Measurements from ENCODE around the gene PSMC5. TPM values are rescaled to one million over a fixed set of nuclear protein-coding genes. Genes with fewer than 3 reads are reported as not detected.

The PSMC5 gene
- total RNA-seq, 4 donors from 2014 or later, result 63.2 to 131 (median 77.9) TPM

DNA sequence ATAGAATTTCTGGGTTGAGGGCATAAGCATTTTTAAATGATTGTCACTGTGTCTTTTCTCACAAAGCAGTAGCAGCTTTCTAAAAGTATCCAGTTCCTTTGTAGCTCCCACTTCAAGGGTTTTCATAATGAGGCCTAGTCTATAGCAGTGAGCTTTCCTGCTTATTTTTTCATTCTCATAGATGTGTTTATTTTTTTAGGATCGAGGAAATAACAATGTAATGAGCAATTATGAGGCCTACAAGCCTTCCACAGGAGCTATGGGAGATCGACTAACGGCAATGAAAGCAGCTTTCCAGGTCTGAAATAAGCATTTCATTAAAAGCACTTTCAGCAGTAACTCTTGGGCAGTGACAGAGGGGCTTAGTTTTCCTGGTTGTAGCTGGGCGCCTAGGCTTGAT is 10.6 kb upstream of the PSMC5 start:
- intact Hi-C loops (cut with DNase I; ENCODE audit: low total_unique reads), result no loop called here
- WGBS, 2 donors (ENCODE audit: low coverage in 1 of 2), result 86 to 97% methylated on average over 4 of the region's 4 CpGs
- H3K4me3 ChIP-seq, result no peak overlapping the region

DNA sequence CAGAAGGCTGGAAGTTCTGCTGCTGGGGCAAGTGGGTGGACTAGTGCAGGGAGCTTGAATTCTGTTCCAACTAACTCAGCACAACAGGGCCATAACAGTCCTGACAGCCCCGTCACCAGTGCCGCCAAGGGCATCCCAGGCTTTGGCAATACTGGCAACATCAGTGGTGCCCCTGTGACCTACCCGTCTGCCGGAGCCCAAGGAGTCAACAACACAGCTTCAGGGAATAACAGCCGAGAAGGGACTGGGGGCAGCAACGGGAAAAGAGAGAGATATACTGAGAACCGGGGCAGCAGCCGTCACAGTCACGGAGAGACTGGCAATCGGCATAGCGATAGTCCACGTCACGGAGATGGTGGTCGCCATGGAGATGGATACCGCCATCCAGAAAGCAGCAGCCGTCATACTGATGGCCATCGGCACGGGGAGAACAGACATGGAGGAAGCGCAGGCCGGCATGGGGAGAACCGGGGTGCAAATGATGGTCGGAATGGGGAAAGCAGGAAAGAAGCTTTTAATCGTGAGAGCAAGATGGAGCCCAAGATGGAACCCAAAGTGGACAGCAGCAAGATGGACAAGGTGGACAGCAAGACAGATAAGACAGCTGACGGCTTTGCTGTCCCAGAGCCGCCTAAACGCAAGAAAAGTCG is 9.4 kb upstream of the PSMC5 start:
- Histone ChIP-seq H3K27ac (no peak overlapping the region), H3K4me3 (no peak overlapping the region), H3K36me3 (peaks cover 0 to 87% (median 41%) of the 10 kb centered on the region in 4 donors), H3K9me3 (no peaks in the 10 kb centered on the region), H3K4me1 (no peaks in the 10 kb centered on the region), H3K27me3 (no peaks in the 10 kb centered on the region)
- TF ChIP-seq POLR2A (IDR thresholded peaks at IDR 0.05) (no peak), EP300 (IDR thresholded peaks at IDR 0.05; ENCODE audit: low read depth) (no peak), POLR2AphosphoS5 (IDR thresholded peaks at IDR 0.05) (no peak)
- TF ChIP-seq, protein P1, sequence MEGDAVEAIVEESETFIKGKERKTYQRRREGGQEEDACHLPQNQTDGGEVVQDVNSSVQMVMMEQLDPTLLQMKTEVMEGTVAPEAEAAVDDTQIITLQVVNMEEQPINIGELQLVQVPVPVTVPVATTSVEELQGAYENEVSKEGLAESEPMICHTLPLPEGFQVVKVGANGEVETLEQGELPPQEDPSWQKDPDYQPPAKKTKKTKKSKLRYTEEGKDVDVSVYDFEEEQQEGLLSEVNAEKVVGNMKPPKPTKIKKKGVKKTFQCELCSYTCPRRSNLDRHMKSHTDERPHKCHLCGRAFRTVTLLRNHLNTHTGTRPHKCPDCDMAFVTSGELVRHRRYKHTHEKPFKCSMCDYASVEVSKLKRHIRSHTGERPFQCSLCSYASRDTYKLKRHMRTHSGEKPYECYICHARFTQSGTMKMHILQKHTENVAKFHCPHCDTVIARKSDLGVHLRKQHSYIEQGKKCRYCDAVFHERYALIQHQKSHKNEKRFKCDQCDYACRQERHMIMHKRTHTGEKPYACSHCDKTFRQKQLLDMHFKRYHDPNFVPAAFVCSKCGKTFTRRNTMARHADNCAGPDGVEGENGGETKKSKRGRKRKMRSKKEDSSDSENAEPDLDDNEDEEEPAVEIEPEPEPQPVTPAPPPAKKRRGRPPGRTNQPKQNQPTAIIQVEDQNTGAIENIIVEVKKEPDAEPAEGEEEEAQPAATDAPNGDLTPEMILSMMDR (IDR thresholded peaks at IDR 0.05), result no peak
- in situ Hi-C loops (cut with MboI; ENCODE audit: low pct_ligation_motif_present in 1 of 4, low pct_unique_long_range_greater_than_20kb in 1 of 4, low sequenced_read_pairs in 3 of 4), result no loop called here
- 95 to 96% methylated on average over 4 to 27 of the region's 27 CpGs for WGBS, 2 donors (ENCODE audit: low coverage in 1 of 2)
- intact Hi-C loops (cut with DNase I; ENCODE audit: low total_unique reads), result no loop called here
- no peak for DNase-seq

More for the DNA sequence above, 10.6 kb upstream of the PSMC5 start:
- no peaks in the 10 kb centered on the region for H3K4me1 ChIP-seq
- in situ Hi-C loops (cut with MboI; ENCODE audit: low pct_ligation_motif_present in 1 of 4, low pct_unique_long_range_greater_than_20kb in 1 of 4, low sequenced_read_pairs in 3 of 4), result no loop called here
- no peaks in the 10 kb centered on the region for H3K9me3 ChIP-seq
- no peak for DNase-seq
- H3K27me3 ChIP-seq, result no peaks in the 10 kb centered on the region
- H3K36me3 ChIP-seq, result peaks cover 0 to 88% (median 43%) of the 10 kb centered on the region in 4 donors
- H3K27ac ChIP-seq, result no peak overlapping the region
- TF ChIP-seq POLR2AphosphoS5 (IDR thresholded peaks at IDR 0.05) (no peak), POLR2A (IDR thresholded peaks at IDR 0.05) (no peak)
- TF ChIP-seq, protein P1 (IDR thresholded peaks at IDR 0.05), result no peak

DNA sequence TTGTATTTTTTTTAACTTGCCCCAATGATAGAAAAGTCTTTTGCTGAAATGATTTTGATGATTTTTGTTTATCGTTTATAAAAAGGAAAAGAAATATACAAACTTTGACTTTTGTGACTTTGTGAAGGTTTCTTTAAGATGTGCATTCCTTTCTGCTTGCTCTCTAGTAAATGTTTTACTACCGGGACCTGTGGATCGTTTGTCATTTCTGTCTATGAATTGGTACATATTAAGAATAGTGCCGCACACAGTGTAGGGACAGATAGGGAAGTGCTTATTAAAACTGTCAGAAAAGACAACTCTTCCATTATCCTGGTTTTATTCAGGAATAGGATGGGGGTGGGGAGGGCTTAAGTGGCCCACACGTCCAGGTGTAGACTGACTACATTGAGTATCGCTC is 8.1 kb upstream of the PSMC5 start:
- no peaks in the 10 kb centered on the region for H3K4me1 ChIP-seq
- no peaks in the 10 kb centered on the region for H3K27me3 ChIP-seq
- H3K4me3 ChIP-seq, result no peak overlapping the region
- H3K9me3 ChIP-seq, result no peaks in the 10 kb centered on the region
- WGBS, 2 donors (ENCODE audit: low coverage in 1 of 2), result 50 to 55% methylated on average over 4 to 6 of the region's 6 CpGs
- in situ Hi-C loops (cut with MboI; ENCODE audit: low pct_ligation_motif_present in 1 of 4, low pct_unique_long_range_greater_than_20kb in 1 of 4, low sequenced_read_pairs in 3 of 4), result no loop called here
- DNase-seq, result no peak
- H3K27ac ChIP-seq, result no peak overlapping the region
- TF ChIP-seq, protein P1 (IDR thresholded peaks at IDR 0.05), result no peak
- TF ChIP-seq POLR2A (IDR thresholded peaks at IDR 0.05), result no peak
- no peak for TF ChIP-seq EP300 (IDR thresholded peaks at IDR 0.05; ENCODE audit: low read depth)
- TF ChIP-seq POLR2AphosphoS5 (IDR thresholded peaks at IDR 0.05), result no peak
- H3K36me3 ChIP-seq, result peaks cover 0 to 86% (median 41%) of the 10 kb centered on the region in 4 donors
- intact Hi-C loops (cut with DNase I; ENCODE audit: low total_unique reads), result no loop called here

DNA sequence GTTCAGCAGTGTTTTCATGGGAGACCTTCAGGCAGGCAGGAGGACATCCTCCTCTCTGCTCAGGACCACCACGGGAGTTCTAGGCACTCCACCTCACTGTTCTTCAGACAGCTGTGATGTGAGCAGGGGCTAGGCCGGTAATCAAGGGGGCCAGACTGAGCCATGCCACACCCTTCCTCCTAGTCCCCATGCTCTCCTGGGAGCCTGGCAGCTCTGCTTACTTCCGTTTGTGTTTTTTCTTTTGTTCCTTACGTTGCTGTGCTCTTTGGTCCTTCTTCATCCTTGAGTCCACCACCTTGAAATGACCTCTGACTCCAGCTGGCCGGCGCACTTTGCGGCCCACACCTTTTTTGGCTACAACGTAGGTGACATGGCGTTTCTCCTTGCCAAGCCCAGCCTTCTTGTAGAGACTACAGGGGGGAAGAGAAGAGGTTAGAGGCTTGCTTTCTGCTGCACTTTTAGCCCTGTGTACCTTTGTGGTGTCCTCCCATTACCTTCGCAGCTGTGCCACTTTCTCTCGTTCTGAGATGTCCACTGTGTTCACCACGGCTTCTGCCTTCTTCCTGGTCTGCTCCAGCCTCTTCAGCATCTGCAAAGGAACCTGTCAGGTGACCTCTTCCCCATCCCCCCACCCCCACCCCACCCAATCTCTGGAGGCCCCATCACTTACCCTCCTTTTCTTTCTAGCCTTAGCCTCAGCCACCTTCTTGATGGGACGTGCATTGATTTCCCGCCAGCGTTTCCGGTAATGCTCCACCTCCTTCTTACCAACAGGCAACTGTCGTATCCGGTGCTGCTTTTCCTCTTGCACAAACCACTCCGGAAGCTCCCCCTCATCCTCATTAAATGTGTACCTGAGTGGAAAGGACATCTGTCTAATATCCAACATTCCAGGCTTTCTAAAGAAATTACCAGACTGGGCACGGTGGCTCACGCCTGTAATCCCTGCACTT is 7.4 kb upstream of the PSMC5 start:
- TF ChIP-seq EP300 (IDR thresholded peaks at IDR 0.05; ENCODE audit: low read depth) (no peak), POLR2AphosphoS5 (IDR thresholded peaks at IDR 0.05) (no peak), POLR2A (IDR thresholded peaks at IDR 0.05) (no peak)
- TF ChIP-seq, protein P1 (IDR thresholded peaks at IDR 0.05), result no peak
- DNase-seq, result no peak
- in situ Hi-C loops (cut with MboI; ENCODE audit: low pct_ligation_motif_present in 1 of 4, low pct_unique_long_range_greater_than_20kb in 1 of 4, low sequenced_read_pairs in 3 of 4), result no loop called here
- intact Hi-C loops (cut with DNase I; ENCODE audit: low total_unique reads), result no loop called here
- no peaks in the 10 kb centered on the region for H3K27me3 ChIP-seq
- peak overlapping the region in 2 of 4 donors; percentile 11 to 14 for H3K27ac ChIP-seq
- H3K4me1 ChIP-seq, result no peaks in the 10 kb centered on the region
- no peak overlapping the region for H3K4me3 ChIP-seq
- no peaks in the 10 kb centered on the region for H3K9me3 ChIP-seq
- H3K36me3 ChIP-seq, result peaks cover 0 to 87% (median 43%) of the 10 kb centered on the region in 4 donors
- WGBS, 2 donors (ENCODE audit: low coverage in 1 of 2), result 71 to 72% methylated on average over 5 to 21 of the region's 21 CpGs
